ENCODE data around the gene TMPO. TPM values are rescaled to one million over a fixed set of nuclear protein-coding genes. Genes with fewer than 3 reads are reported as not detected.

TMPO gene
- total and polyA plus RNA-seq, 2 experiments from 2014 or later, result 75.5 to 256 TPM

DNA sequence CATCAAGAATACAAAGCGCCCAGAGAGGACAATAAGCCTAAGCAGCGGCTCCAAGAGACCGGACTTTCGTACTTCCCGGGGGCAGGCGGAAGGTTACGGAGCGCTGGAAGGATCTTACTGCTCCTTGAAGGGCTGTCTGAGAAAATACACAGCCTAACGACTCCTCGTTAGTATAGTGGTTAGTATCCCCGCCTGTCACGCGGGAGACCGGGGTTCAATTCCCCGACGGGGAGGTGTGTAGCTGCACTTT, 12.1 kb upstream of the TMPO start (continued):
- TF ChIP-seq ZNF462 (CRISPR knock-in tag; IDR thresholded peaks at IDR 0.05), result no peak
- no peak for TF ChIP-seq ZNF331 (CRISPR knock-in tag; IDR thresholded peaks at IDR 0.05; ENCODE audit: low read depth)
- TF ChIP-seq CREB1 (CRISPR knock-in tag; IDR thresholded peaks at IDR 0.05; ENCODE audit: low read depth), result no peak
- no peak for TF ChIP-seq EZH2 (IDR thresholded peaks at IDR 0.05; ENCODE audit: low read depth, unreplicated experiment)
- TF ChIP-seq POLR2AphosphoS5 (IDR thresholded peaks at IDR 0.05; ENCODE audit: low read depth), result no peak
- TF ChIP-seq, protein P1, sequence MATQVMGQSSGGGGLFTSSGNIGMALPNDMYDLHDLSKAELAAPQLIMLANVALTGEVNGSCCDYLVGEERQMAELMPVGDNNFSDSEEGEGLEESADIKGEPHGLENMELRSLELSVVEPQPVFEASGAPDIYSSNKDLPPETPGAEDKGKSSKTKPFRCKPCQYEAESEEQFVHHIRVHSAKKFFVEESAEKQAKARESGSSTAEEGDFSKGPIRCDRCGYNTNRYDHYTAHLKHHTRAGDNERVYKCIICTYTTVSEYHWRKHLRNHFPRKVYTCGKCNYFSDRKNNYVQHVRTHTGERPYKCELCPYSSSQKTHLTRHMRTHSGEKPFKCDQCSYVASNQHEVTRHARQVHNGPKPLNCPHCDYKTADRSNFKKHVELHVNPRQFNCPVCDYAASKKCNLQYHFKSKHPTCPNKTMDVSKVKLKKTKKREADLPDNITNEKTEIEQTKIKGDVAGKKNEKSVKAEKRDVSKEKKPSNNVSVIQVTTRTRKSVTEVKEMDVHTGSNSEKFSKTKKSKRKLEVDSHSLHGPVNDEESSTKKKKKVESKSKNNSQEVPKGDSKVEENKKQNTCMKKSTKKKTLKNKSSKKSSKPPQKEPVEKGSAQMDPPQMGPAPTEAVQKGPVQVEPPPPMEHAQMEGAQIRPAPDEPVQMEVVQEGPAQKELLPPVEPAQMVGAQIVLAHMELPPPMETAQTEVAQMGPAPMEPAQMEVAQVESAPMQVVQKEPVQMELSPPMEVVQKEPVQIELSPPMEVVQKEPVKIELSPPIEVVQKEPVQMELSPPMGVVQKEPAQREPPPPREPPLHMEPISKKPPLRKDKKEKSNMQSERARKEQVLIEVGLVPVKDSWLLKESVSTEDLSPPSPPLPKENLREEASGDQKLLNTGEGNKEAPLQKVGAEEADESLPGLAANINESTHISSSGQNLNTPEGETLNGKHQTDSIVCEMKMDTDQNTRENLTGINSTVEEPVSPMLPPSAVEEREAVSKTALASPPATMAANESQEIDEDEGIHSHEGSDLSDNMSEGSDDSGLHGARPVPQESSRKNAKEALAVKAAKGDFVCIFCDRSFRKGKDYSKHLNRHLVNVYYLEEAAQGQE (IDR thresholded peaks at IDR 0.05; ENCODE audit: unreplicated experiment), result no peak
- no peak for TF ChIP-seq CTCF (conservative IDR thresholded peaks at IDR 0.05; ENCODE audit: low read depth in 2 of 2)
- no peak; the same call in 1 of the 2 replicates for TF ChIP-seq ETS1 (IDR thresholded peaks at IDR 0.05)

Measured in GM23338 (cell line).